OCI-LY3 (cell line): ENCODE data around the gene PGM1.

Experiments
- CTCF ChIP-seq: fragments of 200-600, 300-600 bp; sonication (generic); IDR thresholded peaks from 2 replicates; pipeline ENCODE4 v1.5.1; 2014; ENCODE audit warnings: antibody characterized with exemption, low read length, low read depth
- EZH2phosphoT487 ChIP-seq: fragments of 200-600 bp; shearing (Covaris generic); IDR thresholded peaks from 2 replicates; pipeline ENCODE4 v1.6.1; 2018; ENCODE audit warnings: antibody characterized with exemption, mixed run types, low read depth

DNA sequence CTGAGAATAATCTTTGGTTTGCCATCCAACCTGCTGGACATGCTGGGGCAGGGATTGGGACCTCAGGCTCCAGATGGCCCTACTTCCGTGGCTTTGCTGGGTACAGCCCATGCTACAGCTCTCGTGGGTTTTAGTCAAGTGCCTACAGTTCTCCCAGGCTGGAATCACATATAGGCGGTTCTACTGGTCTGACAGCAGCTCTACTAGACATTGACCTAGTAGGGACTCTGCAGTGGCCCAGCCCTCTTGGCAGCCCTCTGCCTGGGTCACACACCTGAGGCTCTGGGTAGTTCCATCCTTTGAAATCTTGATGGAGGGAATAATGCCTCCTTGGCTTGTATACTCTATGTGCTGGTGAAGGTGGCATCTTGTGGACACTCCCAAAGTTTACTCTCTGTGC is 72.2 kb downstream of the PGM1 start:
- TF ChIP-seq CTCF (no peak), EZH2phosphoT487 (no peak)
